B cell (primary cell): Measurements from ENCODE around the gene CYTH4. TPM values are rescaled to one million over a fixed set of nuclear protein-coding genes. Genes with fewer than 3 reads are reported as not detected.

Experiments used
- ATAC-seq: fragments of 200-7000 bp; cut with Tn5 transposase; one replicate; pipeline ENCODE4 v1.10.0; 2021; ENCODE audit warnings: low read depth, mild to moderate bottlenecking, moderate number of reproducible peaks, moderate library complexity
- CTCF ChIA-PET: fragments of 350-600 bp; sonication (Branson Sonifier 250); formaldehyde crosslinking; loops from one replicate; lab custom pipeline; 2021; ENCODE audit warnings: antibody characterized with exemption, inconsistent platforms; lab: Charles Lee
- POLR2A ChIA-PET: fragments of 350-600 bp; sonication (Branson Sonifier 250); formaldehyde crosslinking; loops from one replicate; lab custom pipeline; 2021; ENCODE audit warnings: antibody characterized with exemption; lab: Charles Lee
- DNase-seq: peaks from one replicate; pipeline ENCODE4 v3.0.0; 2013
- H2AFZ ChIP-seq: 2 replicates; pipeline ENCODE4 v1.6.1; 2012; ENCODE audit warnings: mild to moderate bottlenecking, low read depth, low read length; ENCODE audit not compliant: insufficient read depth, poor library complexity, severe bottlenecking
- H3K27ac ChIP-seq, 2 donors: 1 replicate in 1 of 2; 2 replicates in 1 of 2; pipeline ENCODE4 v1.5.1; 2012 to 2013; ENCODE audit warnings: low read length in 2 of 2, mild to moderate bottlenecking in 2 of 2, moderate library complexity in 1 of 2
- H3K27me3 ChIP-seq, 4 experiments: fragments of 200-600 bp in 1 of 4; sonication (generic) in 1 of 4; replicated peaks in 1 of 4; 1 replicate in 2 of 4; 2 replicates in 2 of 4; pipeline versions ENCODE4 v1.6.1 to v1.7.0; 2013 to 2016; ENCODE audit warnings: low read length in 3 of 4, mild to moderate bottlenecking in 2 of 4, mixed read lengths in 1 of 4, moderate library complexity in 1 of 4; ENCODE audit not compliant: insufficient read depth in 4 of 4, control insufficient read depth in 3 of 4; ENCODE audit errors: control extremely low read depth in 1 of 4
- H3K36me3 ChIP-seq, 2 experiments: replicated peaks in 1 of 2; 1 replicate in 1 of 2; 2 replicates in 1 of 2; pipeline versions ENCODE4 v1.6.1 to v1.7.1; 2013; ENCODE audit warnings: low read length in 1 of 2; ENCODE audit not compliant: insufficient read depth in 2 of 2, control insufficient read depth in 1 of 2; ENCODE audit errors: control extremely low read depth in 1 of 2, extremely low read depth in 1 of 2
- H3K4me1 ChIP-seq, 2 donors: fragments of 200-600 bp in 1 of 2; sonication (generic) in 1 of 2; 1 replicate in 1 of 2; 2 replicates in 1 of 2; pipeline versions ENCODE4 v1.5.1 to v1.6.1; 2013 to 2017; ENCODE audit warnings: low read length in 2 of 2; ENCODE audit not compliant: control insufficient read depth in 2 of 2, insufficient read depth in 2 of 2
- H3K4me2 ChIP-seq: replicated peaks from 2 replicates; pipeline ENCODE3; 2012; ENCODE audit warnings: mild to moderate bottlenecking, low read depth, low read length; ENCODE audit not compliant: poor library complexity, severe bottlenecking
- H3K4me3 ChIP-seq, 5 experiments: fragments of 200-600 bp in 1 of 5; sonication (generic) in 1 of 5; 1 replicate in 3 of 5; 2 replicates in 2 of 5; pipeline versions ENCODE4 v1.5.1 to v1.7.0; 2011 to 2016; ENCODE audit warnings: low read length in 4 of 5, mild to moderate bottlenecking in 4 of 5, low read depth in 2 of 5, control low read depth in 1 of 5, moderate library complexity in 1 of 5; ENCODE audit not compliant: insufficient read depth in 1 of 5; ENCODE audit errors: control extremely low read depth in 1 of 5, extremely low read depth in 1 of 5
- H3K79me2 ChIP-seq: fragments of 200-600 bp; sonication (generic); one replicate; pipeline ENCODE4 v1.6.0; 2016; ENCODE audit warnings: low read length; ENCODE audit not compliant: control insufficient read depth, insufficient read depth
- H3K9ac ChIP-seq: fragments of 200-600 bp; sonication (generic); 2 replicates; pipeline ENCODE4 v1.6.1; 2017; ENCODE audit warnings: mild to moderate bottlenecking, low read length, moderate library complexity
- H3K9me3 ChIP-seq, 3 donors: one replicate each; pipeline versions ENCODE4 v1.6.1 to v1.7.1; 2013; ENCODE audit warnings: low read length in 2 of 3; ENCODE audit not compliant: control insufficient read depth in 2 of 3, insufficient read depth in 1 of 3; ENCODE audit errors: control extremely low read depth in 1 of 3
- H4K20me1 ChIP-seq: 2 replicates; pipeline ENCODE4 v1.6.0; 2012; ENCODE audit warnings: mild to moderate bottlenecking, low read length; ENCODE audit not compliant: insufficient read depth, control insufficient read depth, poor library complexity, severe bottlenecking
- H3K27ac Mint-ChIP-seq: one replicate; pipeline ENCODE4 v1.8.0; 2021; ENCODE audit warnings: mixed read lengths
- H3K27me3 Mint-ChIP-seq: one replicate; pipeline ENCODE4 v1.8.0; 2021; ENCODE audit warnings: mixed read lengths
- H3K4me1 Mint-ChIP-seq: one replicate; pipeline ENCODE4 v1.8.0; 2021; ENCODE audit warnings: mixed read lengths
- H3K4me3 Mint-ChIP-seq: one replicate; pipeline ENCODE4 v1.8.0; 2021; ENCODE audit warnings: mixed read lengths
- H3K9me3 Mint-ChIP-seq: one replicate; pipeline ENCODE4 v1.8.0; 2022; ENCODE audit warnings: mixed read lengths; ENCODE audit not compliant: insufficient read depth
- EZH2 ChIP-seq: IDR thresholded peaks from 2 replicates; pipeline ENCODE4 v1.6.1; 2012; ENCODE audit warnings: borderline replicate concordance, low read depth, mild to moderate bottlenecking, moderate library complexity, low read length; ENCODE audit not compliant: insufficient read depth, poor library complexity, severe bottlenecking
- WGBS: methylation state at CpG from one replicate; pipeline ENCODE4 v1.1.5; 2013; ENCODE audit warnings: missing lambda C conversion rate; ENCODE audit not compliant: insufficient coverage; 5-methylcytosine and 5-hydroxymethylcytosine counted together
- intact Hi-C: fragments of 100-400 bp; cut with micrococcal nuclease; formaldehyde crosslinking; loops from one replicate; pipeline ENCODE4 v1.10.0; 2022
- polyA plus RNA-seq: library from polyadenylated mRNA; depleted of rRNA; stranded (reverse); fragments of >200 nt; gene quantifications from 2 replicates; pipeline ENCODE4 v1.2.3, GENCODE V29; 2012
- total RNA-seq, 2 donors: library from RNA; stranded (reverse); fragments of 120-200 nt in 1 of 2; gene quantifications; 1 replicate in 1 of 2; 2 replicates in 1 of 2; pipeline versions ENCODE4 v1.2.3 to v1.2.4, GENCODE V29; 2013 to 2022
- TF ChIP-seq, protein P1 (sequence below): fragments of 200-600 bp; IDR thresholded peaks from one replicate; pipeline ENCODE4 v1.8.0; 2022; ENCODE audit warnings: antibody characterized with exemption, mild to moderate bottlenecking

CYTH4 gene
- total and polyA plus RNA-seq, 2 donors (not counting 1 experiment from before 2014, with no cell fraction given), result 98.0 to 154 TPM

DNA sequence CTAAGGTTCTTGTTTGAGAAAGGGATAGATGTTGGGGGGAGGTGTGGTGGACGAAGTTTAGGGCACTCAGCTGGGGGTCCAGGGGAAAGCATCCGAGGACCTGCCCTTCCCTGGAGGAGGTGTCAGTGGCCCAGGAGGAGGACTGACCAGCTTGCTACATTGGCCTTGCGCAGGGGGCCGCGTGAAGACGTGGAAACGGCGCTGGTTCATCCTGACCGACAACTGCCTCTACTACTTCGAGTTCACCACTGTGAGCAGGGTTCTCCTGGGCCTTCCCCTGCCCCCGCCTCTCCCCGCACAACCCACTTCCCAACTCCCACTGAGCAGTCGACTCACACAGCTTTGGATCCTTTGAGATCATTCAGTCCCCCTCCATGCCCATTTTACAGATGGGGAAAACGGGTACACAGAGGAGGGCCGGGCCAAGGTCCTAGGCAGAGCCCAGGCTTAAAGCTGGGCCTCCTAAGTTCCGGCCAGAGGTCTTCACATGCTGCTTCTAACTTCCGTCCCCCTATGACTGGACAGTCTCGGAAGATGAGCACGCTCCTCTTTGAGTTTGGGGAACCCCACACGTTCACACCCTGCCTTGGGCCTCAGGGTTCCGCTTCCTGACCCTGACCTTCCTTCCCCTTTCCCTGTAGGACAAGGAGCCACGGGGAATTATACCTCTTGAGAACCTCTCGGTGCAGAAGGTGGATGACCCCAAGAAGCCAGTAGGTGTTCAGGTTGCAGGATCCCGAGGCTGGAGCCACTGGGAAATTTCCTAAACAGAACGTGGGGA is 28.7 kb downstream of the CYTH4 start:
- Histone ChIP-seq H4K20me1 (peaks cover 9% of the 10 kb centered on the region), H3K9me3 (no peaks in the 10 kb centered on the region), H3K4me1 (peaks cover 59 to 73% of the 10 kb centered on the region in 2 donors), H3K27ac (peak overlapping the region in 1 of 2 donors; percentile 52), H3K36me3 (peaks cover 0 to 70% of the 10 kb centered on the region in 2 experiments), H3K4me2 (no peak overlapping the region), H3K4me3 (no peak overlapping the region), H3K27me3 (no peaks in the 10 kb centered on the region), H3K9ac (no peak overlapping the region), H3K79me2 (peaks cover 20% of the 10 kb centered on the region), H2AFZ (no peak overlapping the region)
- DNase-seq, result no peak
- no peaks in the 10 kb centered on the region for H3K27me3 Mint-ChIP-seq
- no peak overlapping the region for H3K4me3 Mint-ChIP-seq
- WGBS, result 80% methylated on average over 23 of the region's 25 CpGs
- intact Hi-C loops, result no loop called here
- H3K27ac Mint-ChIP-seq, result peak overlapping the region; percentile 73
- peaks cover 75% of the 10 kb centered on the region for H3K4me1 Mint-ChIP-seq
- ATAC-seq, result no peak
- CTCF ChIA-PET, result interaction anchor here (0.6 to 6.2 kb wide), 5 partner anchors 27 to 254 kb away, joined by 3 to 41 read pairs (median 7); no protein-coding TSS in a partner anchor
- H3K9me3 Mint-ChIP-seq, result no peaks in the 10 kb centered on the region
- POLR2A ChIA-PET, result interaction anchor here (1.0 to 1.1 kb wide), 2 partner anchors 66 to 67 kb away, joined by 3 read pairs; partner anchors contain the start of gene RAC2
- TF ChIP-seq, protein P1, sequence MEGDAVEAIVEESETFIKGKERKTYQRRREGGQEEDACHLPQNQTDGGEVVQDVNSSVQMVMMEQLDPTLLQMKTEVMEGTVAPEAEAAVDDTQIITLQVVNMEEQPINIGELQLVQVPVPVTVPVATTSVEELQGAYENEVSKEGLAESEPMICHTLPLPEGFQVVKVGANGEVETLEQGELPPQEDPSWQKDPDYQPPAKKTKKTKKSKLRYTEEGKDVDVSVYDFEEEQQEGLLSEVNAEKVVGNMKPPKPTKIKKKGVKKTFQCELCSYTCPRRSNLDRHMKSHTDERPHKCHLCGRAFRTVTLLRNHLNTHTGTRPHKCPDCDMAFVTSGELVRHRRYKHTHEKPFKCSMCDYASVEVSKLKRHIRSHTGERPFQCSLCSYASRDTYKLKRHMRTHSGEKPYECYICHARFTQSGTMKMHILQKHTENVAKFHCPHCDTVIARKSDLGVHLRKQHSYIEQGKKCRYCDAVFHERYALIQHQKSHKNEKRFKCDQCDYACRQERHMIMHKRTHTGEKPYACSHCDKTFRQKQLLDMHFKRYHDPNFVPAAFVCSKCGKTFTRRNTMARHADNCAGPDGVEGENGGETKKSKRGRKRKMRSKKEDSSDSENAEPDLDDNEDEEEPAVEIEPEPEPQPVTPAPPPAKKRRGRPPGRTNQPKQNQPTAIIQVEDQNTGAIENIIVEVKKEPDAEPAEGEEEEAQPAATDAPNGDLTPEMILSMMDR, result no peak
- no peak for TF ChIP-seq EZH2
